Left lobe of liver (tissue), 2 donors: ENCODE data around the gene ZNF429. TPM values are rescaled to one million over a fixed set of nuclear protein-coding genes. Genes with fewer than 3 reads are reported as not detected.
"Not testable (repeated sequence)": the region's sequence is repeated elsewhere in the genome, so short reads cannot be mapped to it uniquely, and the experiment has no call there.

Experiments used
- ATAC-seq: fragments of 200-7000 bp; cut with Tn5 transposase; one replicate; pipeline ENCODE4 v1.9.1; 2020; ENCODE audit warnings: mild to moderate bottlenecking, moderate library complexity
- DNase-seq: peaks from one replicate; pipeline ENCODE4 v3.0.0-alpha.2; 2020; ENCODE audit warnings: low spot score
- total RNA-seq: library from RNA; stranded (reverse); gene quantifications from one replicate; pipeline ENCODE4 v1.2.1, GENCODE V29; 2021
- donor health status: DM: no; HTN: no; CAD: no; lungs with moderate emphysema.
- donor health status: DM: no; HTN: yes; CAD: no.

The ZNF429 gene
- total RNA-seq, 1 donor from 2014 or later: 9.2 TPM

DNA sequence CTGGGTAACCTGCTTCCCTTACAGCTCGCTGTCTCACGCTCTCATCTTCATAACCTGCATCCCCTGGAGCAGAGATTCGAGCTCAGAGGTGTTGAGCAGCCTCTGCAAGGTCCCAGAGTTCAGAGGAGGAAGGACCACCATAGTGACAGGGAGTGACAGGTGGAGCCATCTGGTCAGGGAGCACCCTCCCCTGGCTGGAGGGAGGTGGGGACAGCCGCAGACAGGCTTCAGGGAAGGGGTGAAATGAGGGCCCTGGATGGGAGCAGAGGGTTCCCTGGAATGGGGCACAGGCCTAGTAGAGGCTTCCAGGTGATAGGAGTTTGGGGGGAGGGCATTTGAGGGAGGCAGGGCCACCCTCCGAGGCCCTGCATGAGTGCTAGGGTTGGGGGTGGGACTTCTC is 82.1 kb downstream of the ZNF429 start:
- DNase-seq (peak; percentile 39), ATAC-seq (no peak)

DNA sequence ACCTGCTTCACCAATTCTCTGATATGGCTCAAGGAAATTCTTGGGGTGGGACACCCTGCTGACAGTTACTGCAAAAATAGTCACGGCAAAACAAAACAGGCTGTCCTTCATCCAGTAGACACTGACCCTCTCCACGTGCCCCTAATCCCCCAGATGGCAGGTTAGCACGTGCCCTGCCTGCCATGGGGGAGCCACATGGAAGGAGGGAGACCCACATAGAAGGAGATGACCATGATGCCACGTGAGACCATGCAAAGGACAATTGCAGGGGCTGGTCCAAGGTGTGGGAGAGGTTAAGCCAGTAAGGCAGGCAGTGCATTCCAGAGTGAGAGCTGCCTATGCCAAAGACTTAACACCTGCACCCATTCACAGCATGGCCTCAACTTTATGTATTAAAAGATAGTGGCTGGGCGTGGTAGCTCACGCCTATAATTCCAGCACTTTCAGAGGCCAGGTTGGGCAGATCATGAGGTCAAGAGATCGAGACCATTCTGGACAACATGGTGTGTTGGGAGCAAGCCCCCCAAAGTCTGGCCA is 82.7 kb downstream of the ZNF429 start:
- DNase-seq (peak; percentile 42), ATAC-seq (no peak)

DNA sequence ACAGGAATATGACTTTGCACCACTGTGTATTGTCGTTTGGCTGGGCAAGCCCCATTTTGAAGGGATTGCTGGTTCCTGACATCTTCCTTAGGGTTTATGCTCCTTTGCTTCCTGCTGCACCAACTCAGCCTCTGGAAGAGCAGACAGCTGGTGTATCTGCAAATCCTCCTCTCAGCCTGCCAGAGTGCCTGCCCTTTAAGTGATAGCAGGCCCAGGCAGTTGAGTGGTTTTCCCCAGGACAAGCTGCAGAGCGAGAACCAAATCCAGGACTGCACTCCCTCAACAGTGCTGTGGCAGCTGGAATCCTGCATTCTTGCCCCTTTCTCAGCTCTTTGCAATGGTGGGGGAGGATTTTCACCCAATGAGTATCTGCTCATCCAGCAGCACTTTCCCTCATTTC is 85.5 kb downstream of the ZNF429 start:
- ATAC-seq (no peak), DNase-seq (no peak)

GRCh38 chr19:21593008-21593481 is 87.6 kb downstream of the ZNF429 start:
- DNase-seq (peak; percentile 29), ATAC-seq (no peak)

DNA sequence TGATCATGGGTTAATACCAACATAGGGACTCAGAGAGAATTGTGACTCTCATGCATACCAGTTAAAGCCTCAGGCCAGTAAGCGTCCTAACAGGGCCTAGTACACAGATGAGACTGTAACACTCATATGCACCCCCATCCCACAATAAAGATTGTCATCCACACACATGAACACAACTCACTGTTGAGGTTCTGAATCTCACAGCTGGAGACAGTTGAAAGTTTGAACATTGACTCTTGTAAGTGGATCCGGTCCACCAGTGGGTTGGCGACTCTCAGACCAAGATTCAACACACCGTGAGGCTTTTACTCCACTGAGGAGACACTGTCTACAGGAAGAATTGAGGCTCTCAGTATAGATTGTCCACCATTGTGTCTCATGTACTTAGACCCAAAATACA is 88.1 kb downstream of the ZNF429 start:
- ATAC-seq: no peak
- DNase-seq: no peak

- no peak for DNase-seq
- ATAC-seq: peak; percentile 44
Measured at GRCh38 chr19:21593934-21594820, 88.8 kb downstream of the ZNF429 start.

DNA sequence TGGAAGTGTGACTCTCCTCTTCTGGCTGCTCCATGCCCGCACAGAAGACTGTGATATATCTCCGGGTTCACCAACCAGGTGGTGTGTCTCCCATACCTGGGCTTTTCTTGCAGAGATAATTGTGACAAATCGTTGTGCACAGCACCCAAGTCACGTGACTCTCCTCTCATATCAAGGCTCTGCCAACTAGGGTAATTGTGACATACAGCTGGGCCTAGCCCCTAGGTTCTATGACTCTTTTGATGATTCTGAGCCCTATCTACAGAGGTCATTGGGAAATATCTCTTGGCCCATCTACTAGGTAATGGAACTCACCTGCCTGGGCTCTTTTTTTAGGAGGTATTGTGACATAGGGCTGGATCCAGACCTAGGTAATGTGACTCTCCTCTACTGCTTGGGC is 89.8 kb downstream of the ZNF429 start:
- DNase-seq: no peak
- ATAC-seq: no peak

DNA sequence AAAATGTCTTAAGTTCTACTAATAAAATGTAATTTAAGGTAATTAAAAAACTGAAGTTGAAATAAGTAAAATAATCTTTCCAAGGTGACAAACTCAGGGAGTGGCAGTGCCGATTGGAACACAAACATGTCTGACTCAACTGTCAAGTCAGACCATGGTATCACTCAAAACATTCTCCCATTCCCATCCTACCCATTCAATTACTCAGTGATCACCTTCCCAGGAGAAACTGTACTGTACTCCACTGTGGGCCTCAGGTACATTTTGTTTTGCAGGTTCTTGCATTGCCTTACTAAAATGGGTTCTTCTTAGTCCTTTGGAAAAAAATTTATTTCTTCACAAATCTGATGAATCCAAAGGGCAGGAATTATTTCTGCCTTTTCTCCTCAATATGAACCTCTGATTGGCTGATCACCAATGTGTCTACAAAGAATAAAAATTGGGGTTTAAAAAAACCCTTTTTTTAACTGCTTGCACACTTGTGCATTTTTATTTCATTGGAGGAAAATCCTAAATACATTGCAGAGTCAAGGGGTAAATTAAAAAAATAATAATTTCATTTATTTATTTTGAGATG is 96.8 kb downstream of the ZNF429 start:
- DNase-seq (no peak), ATAC-seq (no peak)

DNA sequence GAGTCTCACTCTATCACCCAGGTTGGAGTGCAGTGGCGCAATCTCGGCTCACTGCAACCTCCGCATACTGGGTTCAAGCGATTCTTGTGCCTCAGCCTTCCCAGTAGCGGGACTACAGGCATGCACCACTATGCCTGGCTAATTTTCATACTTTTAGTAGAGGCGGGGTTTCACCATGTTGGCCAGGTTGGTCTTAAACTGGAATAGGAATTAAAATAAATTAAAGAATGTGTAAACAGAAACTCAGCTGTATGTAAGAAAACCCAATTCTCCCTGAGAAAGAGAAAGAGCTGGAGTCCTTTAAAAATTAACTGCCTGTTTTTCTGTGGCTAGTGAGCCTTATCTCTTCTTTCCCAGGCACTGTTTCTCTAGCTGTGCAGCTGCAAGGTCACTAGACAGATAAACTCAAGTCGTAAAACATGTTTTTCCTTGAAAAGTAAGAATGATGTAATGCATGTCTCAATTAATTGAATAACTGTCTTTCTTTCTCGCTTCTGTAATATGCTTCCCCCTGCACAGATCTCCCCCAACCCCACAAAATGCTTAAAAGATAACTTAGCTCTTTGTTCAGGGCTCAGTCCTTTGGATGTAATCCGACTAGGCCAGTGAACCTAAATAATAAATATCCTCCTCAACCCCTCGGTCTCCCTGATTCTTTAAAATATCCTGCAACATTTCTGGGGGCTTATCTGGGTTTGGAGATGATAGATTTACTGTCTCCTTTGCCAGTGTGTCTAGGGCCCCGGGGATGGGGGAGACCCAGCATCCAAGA is 97.4 kb downstream of the ZNF429 start:
- not testable (repeated sequence) for DNase-seq, ATAC-seq

DNA sequence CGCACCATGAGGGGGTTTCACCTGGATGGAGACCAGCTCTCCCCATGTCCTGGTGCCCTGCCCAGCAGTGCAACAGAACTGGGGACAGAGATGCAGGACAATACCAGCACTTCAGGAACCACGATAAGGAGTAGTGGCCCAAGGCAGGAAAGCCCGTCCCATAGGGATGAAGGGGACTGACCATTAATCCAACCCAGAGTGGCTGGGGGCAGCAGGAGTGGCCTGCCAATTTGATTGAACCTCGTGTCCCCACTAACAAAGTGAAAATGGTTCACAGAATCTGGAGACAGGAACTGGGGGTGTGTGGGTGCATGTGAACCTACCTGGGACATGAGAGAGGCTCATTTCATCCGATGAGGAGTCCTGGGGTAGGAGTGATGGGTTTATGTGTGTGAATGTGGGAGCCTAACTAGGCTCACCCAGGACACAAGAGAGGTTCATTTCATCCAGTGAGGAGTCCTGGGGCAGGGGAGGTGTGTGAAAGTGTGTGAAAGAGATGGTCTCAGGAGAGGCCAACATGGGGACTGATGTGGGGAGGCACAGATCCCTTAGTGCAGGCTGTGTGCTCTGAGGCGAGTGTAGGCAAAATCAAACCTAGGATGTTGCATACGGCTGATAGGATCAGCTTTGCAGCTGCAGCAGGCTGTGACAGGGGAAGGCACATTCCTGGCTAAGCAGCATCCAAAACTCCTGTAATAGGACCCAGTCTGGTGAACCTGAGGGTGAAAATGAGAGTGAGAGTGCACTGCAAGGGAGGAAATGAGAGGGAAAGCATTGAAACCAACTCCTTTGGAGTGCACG is 98.2 kb downstream of the ZNF429 start:
- DNase-seq (no peak), ATAC-seq (no peak)

DNA sequence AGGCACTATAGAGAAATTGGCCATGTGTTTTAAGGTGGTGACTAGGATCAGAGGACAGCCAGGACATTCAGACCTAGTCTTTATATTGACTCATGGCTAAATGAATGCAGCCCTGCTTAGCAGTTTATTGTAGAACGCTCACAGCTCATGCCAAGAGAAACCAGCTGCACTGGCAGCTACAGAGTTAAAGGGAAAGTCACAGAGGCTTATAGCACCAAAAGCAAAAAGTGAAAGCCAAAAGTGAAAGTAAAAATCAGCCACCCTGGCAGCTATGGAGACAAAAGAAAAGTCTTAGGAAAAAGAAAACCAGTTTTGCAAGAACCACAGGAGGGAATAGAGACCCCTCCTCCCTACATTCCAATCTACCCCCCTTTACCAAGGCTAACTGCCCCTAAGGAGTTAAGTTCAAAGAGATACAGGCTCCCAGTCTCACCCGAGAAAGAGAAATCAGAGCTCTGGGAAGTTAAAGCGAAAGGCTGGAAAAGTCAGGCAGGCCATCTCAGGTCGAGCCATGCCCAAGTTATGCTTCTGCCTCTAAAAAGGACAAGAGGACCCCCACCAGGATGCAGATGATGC is 99.0 kb downstream of the ZNF429 start:
- DNase-seq (no peak), ATAC-seq (peak; percentile 84)

Other genes starting within 250 kb of the ZNF429 start
- 1.8 TPM for gene ZNF708, start 176.2 kb upstream of the ZNF429 start, total RNA-seq
- gene ZNF738, start 146.6 kb upstream of the ZNF429 start, total RNA-seq: 0.38 TPM
- 5.9 TPM for gene ZNF493, start 108.5 kb upstream of the ZNF429 start, total RNA-seq